Astrocyte (in vitro differentiated cells and primary cell): ENCODE results near the gene CORO6. TPM values are rescaled to one million over a fixed set of nuclear protein-coding genes. Genes with fewer than 3 reads are reported as not detected.

Experiments used
- DNase-seq: peaks from one replicate; pipeline ENCODE4 v3.0.0-alpha.2; 2010; ENCODE audit warnings: low read depth
- FAIRE-seq: peaks from 2 replicates; lab custom pipeline; 2011; peaks lifted over from hg19 to GRCh38; lab: Jason Lieb, UNC
- H2AFZ ChIP-seq: 2 replicates; pipeline ENCODE4 v1.6.0; 2012; ENCODE audit warnings: low read depth, low read length, inconsistent platforms
- H3K27ac ChIP-seq: 2 replicates; pipeline ENCODE4 v1.5.1; 2011; ENCODE audit warnings: low read depth, low read length, inconsistent platforms
- H3K27me3 ChIP-seq: 2 replicates; pipeline ENCODE4 v1.6.0; 2011; ENCODE audit warnings: low read length, inconsistent platforms; ENCODE audit not compliant: insufficient read depth
- H3K36me3 ChIP-seq: 2 replicates; pipeline ENCODE4 v1.5.1; 2011; ENCODE audit warnings: low read length, inconsistent platforms; ENCODE audit not compliant: insufficient read depth
- H3K4me1 ChIP-seq: 2 replicates; pipeline ENCODE4 v1.5.1; 2011; ENCODE audit warnings: low read length, inconsistent platforms; ENCODE audit not compliant: insufficient read depth
- H3K4me2 ChIP-seq: 2 replicates; pipeline ENCODE4 v1.6.0; 2012; ENCODE audit warnings: low read length, inconsistent platforms
- H3K4me3 ChIP-seq: 2 replicates; pipeline ENCODE4 v1.5.1; 2011; ENCODE audit warnings: low read depth, mild to moderate bottlenecking, low read length, inconsistent platforms; ENCODE audit not compliant: insufficient read depth
- H3K79me2 ChIP-seq: 2 replicates; pipeline ENCODE4 v1.6.0; 2012; ENCODE audit warnings: mild to moderate bottlenecking, low read length, inconsistent platforms; ENCODE audit not compliant: insufficient read depth
- H3K9ac ChIP-seq: 2 replicates; pipeline ENCODE4 v1.6.0; 2012; ENCODE audit warnings: mild to moderate bottlenecking, low read length, inconsistent platforms
- H3K9me3 ChIP-seq: 2 replicates; pipeline ENCODE4 v1.5.1; 2012; ENCODE audit warnings: low read depth, mild to moderate bottlenecking, low read length, inconsistent platforms; ENCODE audit not compliant: insufficient read depth
- H4K20me1 ChIP-seq: 2 replicates; pipeline ENCODE4 v1.6.0; 2012; ENCODE audit warnings: low read length, inconsistent platforms; ENCODE audit not compliant: insufficient read depth
- H3K27ac Mint-ChIP-seq: one replicate; pipeline ENCODE4 v1.8.0; 2021; ENCODE audit warnings: mild to moderate bottlenecking, mixed read lengths; ENCODE audit not compliant: unreplicated experiment
- H3K27me3 Mint-ChIP-seq: one replicate; pipeline ENCODE4 v1.8.0; 2021; ENCODE audit warnings: low read depth, mixed read lengths; ENCODE audit not compliant: unreplicated experiment
- H3K36me3 Mint-ChIP-seq: one replicate; pipeline ENCODE4 v1.8.0; 2021; ENCODE audit warnings: low read depth, mixed read lengths; ENCODE audit not compliant: unreplicated experiment
- H3K4me1 Mint-ChIP-seq: one replicate; pipeline ENCODE4 v1.8.0; 2021; ENCODE audit warnings: low read depth, mixed read lengths; ENCODE audit not compliant: unreplicated experiment
- H3K4me3 Mint-ChIP-seq: one replicate; pipeline ENCODE4 v1.8.0; 2021; ENCODE audit warnings: mild to moderate bottlenecking, moderate library complexity, mixed read lengths; ENCODE audit not compliant: unreplicated experiment
- H3K9me3 Mint-ChIP-seq: one replicate; pipeline ENCODE4 v1.8.0; 2021; ENCODE audit warnings: mild to moderate bottlenecking, mixed read lengths; ENCODE audit not compliant: unreplicated experiment
- EZH2 ChIP-seq: IDR thresholded peaks from 2 replicates; pipeline ENCODE4 v1.6.1; 2012; ENCODE audit warnings: mild to moderate bottlenecking, low read length, inconsistent platforms; ENCODE audit not compliant: insufficient read depth
- total RNA-seq: library from RNA; stranded (reverse); gene quantifications from 2 replicates; pipeline ENCODE4 v1.2.1, GENCODE V29; 2021
- TF ChIP-seq, protein P1 (sequence below): IDR thresholded peaks from 2 replicates; pipeline ENCODE4 v1.5.1; 2011; ENCODE audit warnings: low read depth, mild to moderate bottlenecking, inconsistent platforms, low read length, moderate library complexity; ENCODE audit not compliant: insufficient read depth

CORO6 gene
- total RNA-seq, 1 donor from 2014 or later, result 8.9 TPM

DNA sequence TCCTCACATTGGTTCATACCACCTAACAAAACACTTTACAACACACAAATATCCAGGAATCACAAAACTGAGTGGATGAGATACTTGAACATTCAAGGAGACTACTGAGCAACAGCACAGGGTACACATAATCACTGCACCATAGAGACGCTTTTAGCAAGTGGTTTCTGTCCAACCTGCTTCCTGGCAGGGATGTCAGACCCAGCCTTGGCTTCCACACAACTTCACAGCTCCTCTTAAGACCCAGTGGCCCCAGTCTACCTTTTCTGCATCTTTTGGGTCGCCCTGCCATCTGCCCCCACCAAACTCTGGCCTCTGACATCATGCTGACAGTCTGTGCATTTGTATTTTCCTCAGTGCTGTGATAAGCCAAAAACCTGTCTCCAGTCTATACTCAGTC is 5.9 kb upstream of the CORO6 start:
- H3K4me2 ChIP-seq, result no peak overlapping the region
- Mint-ChIP-seq H3K27me3 (no peaks in the 10 kb centered on the region), H3K4me3 (no peak overlapping the region), H3K27ac (no peak overlapping the region), H3K9me3 (no peaks in the 10 kb centered on the region), H3K36me3 (peaks cover 14% of the 10 kb centered on the region), H3K4me1 (no peaks in the 10 kb centered on the region)
- no peak overlapping the region for H3K27ac ChIP-seq
- DNase-seq (no peak), FAIRE-seq (no peak)
- TF ChIP-seq, protein P1, sequence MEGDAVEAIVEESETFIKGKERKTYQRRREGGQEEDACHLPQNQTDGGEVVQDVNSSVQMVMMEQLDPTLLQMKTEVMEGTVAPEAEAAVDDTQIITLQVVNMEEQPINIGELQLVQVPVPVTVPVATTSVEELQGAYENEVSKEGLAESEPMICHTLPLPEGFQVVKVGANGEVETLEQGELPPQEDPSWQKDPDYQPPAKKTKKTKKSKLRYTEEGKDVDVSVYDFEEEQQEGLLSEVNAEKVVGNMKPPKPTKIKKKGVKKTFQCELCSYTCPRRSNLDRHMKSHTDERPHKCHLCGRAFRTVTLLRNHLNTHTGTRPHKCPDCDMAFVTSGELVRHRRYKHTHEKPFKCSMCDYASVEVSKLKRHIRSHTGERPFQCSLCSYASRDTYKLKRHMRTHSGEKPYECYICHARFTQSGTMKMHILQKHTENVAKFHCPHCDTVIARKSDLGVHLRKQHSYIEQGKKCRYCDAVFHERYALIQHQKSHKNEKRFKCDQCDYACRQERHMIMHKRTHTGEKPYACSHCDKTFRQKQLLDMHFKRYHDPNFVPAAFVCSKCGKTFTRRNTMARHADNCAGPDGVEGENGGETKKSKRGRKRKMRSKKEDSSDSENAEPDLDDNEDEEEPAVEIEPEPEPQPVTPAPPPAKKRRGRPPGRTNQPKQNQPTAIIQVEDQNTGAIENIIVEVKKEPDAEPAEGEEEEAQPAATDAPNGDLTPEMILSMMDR, result no peak
- no peak for TF ChIP-seq EZH2
- H4K20me1 ChIP-seq, result peaks cover 9% of the 10 kb centered on the region
- H3K36me3 ChIP-seq, result peaks cover 12% of the 10 kb centered on the region
- H3K4me1 ChIP-seq, result no peaks in the 10 kb centered on the region
- H3K9ac ChIP-seq, result no peak overlapping the region
- H3K27me3 ChIP-seq, result no peaks in the 10 kb centered on the region
- no peaks in the 10 kb centered on the region for H3K9me3 ChIP-seq
- no peak overlapping the region for H2AFZ ChIP-seq
- H3K79me2 ChIP-seq, result no peaks in the 10 kb centered on the region
- H3K4me3 ChIP-seq, result no peak overlapping the region

DNA sequence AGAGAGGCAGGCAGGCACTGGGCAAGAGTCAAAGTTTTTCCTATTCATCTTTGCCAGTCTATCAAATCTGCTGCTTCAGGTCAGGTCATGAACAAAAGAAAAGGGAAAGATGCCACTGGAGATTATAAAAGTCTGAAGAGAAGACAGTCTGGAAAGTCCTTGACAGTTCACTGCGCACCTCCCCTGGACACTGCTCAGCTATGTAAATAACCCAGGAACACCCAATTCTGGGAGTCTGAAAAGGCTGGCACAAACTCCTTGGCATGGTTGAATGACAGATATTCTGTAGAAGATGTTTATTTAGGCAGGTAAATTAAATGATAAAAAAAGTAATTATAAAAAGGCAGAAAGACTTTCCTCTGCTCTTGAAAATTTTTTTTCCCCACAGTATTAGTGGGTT is 5.2 kb upstream of the CORO6 start:
- DNase-seq (no peak), FAIRE-seq (no peak)
- Histone ChIP-seq H3K4me2 (no peak overlapping the region), H3K4me3 (no peak overlapping the region), H2AFZ (no peak overlapping the region), H3K27me3 (no peaks in the 10 kb centered on the region), H3K79me2 (no peaks in the 10 kb centered on the region), H3K4me1 (peaks cover 2% of the 10 kb centered on the region), H3K9me3 (no peaks in the 10 kb centered on the region), H4K20me1 (peaks cover 9% of the 10 kb centered on the region), H3K9ac (no peak overlapping the region), H3K36me3 (peaks cover 12% of the 10 kb centered on the region), H3K27ac (no peak overlapping the region)
- Mint-ChIP-seq H3K9me3 (no peaks in the 10 kb centered on the region), H3K27ac (no peak overlapping the region), H3K4me1 (no peaks in the 10 kb centered on the region), H3K27me3 (no peaks in the 10 kb centered on the region), H3K4me3 (no peak overlapping the region), H3K36me3 (peaks cover 11% of the 10 kb centered on the region)
- TF ChIP-seq, protein P1, result no peak
- TF ChIP-seq EZH2, result no peak

DNA sequence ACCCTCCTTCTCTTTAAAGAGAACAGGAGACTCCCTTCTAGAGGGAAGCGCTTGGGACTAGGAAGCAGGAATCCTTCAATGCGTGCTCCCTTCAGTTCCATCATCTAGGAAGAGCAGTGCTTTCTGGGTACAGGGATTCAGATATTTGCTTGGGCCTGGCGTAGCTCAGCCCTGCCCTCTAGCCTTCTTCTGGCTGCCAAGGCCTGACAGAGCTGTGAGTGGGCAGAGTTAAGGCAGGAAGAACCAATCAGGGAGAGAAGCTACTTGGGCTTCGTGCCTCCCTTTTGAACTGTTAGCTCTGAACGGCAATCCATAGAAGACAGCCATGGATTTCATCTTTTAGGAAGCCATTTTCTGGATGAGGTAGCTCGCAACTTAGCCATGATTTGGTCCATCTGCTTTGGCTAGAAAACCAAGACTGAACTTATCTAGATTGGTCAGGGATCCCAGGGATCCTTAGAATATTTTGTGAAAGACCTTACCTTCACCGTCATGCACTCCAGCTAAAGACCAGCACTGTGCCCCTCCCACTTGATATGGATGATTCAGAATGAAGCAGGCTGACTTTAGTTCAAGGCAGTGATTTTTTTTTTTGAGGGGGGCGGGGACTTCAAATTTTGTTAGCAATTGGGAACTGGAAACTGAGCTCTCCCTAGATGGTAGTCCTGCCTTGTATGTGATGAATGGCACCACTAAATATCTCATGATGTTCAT is 2.5 kb upstream of the CORO6 start:
- Histone ChIP-seq H3K9me3 (no peaks in the 10 kb centered on the region), H3K9ac (no peak overlapping the region), H3K27me3 (no peaks in the 10 kb centered on the region), H3K4me2 (no peak overlapping the region), H4K20me1 (peaks cover 11% of the 10 kb centered on the region), H3K4me1 (peaks cover 4% of the 10 kb centered on the region), H3K36me3 (peaks cover 2% of the 10 kb centered on the region), H3K27ac (no peak overlapping the region), H2AFZ (no peak overlapping the region), H3K79me2 (no peaks in the 10 kb centered on the region), H3K4me3 (no peak overlapping the region)
- TF ChIP-seq, protein P1, result no peak
- no peak for TF ChIP-seq EZH2
- Mint-ChIP-seq H3K4me3 (no peak overlapping the region), H3K9me3 (no peaks in the 10 kb centered on the region), H3K27ac (no peak overlapping the region), H3K4me1 (peaks cover 8% of the 10 kb centered on the region), H3K36me3 (peaks cover 2% of the 10 kb centered on the region), H3K27me3 (no peaks in the 10 kb centered on the region)
- no peak for FAIRE-seq
- peak; percentile 31 for DNase-seq
